ENCODE results near the gene PPM1N. TPM values are rescaled to one million over a fixed set of nuclear protein-coding genes. Genes with fewer than 3 reads are reported as not detected.

PPM1N gene, protein sequence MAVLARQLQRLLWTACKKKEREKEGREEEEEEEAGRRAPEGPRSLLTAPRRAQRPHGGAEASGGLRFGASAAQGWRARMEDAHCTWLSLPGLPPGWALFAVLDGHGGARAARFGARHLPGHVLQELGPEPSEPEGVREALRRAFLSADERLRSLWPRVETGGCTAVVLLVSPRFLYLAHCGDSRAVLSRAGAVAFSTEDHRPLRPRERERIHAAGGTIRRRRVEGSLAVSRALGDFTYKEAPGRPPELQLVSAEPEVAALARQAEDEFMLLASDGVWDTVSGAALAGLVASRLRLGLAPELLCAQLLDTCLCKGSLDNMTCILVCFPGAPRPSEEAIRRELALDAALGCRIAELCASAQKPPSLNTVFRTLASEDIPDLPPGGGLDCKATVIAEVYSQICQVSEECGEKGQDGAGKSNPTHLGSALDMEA
- 1 to 10 TPM in 5 of 8 experiments, under 1 TPM in 3; 0.64 to 4.6 (median 1.2) TPM for total RNA-seq

DNA sequence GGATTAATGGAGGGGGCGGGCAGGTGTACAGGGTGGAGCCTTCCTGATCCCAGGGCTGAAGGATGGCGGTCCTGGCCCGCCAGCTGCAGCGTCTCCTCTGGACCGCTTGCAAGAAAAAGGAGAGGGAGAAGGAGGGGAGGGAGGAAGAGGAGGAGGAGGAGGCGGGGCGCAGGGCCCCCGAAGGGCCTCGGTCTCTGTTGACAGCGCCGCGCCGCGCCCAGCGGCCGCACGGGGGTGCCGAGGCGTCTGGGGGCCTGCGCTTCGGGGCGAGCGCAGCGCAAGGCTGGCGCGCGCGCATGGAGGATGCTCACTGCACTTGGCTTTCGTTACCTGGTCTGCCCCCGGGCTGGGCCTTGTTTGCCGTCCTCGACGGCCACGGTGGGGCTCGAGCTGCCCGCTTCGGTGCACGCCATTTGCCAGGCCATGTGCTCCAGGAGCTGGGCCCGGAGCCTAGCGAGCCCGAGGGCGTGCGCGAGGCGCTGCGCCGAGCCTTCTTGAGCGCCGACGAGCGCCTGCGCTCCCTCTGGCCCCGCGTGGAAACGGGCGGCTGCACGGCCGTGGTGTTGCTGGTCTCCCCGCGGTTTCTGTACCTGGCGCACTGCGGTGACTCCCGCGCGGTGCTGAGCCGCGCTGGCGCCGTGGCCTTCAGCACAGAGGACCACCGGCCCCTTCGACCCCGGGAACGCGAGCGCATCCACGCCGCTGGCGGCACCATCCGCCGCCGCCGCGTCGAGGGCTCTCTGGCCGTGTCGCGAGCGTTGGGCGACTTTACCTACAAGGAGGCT, at the start of gene PPM1N:
TSS of gene PPM1N (plus strand) at position 33 of the 785 bp plus-strand sequence. CDS start at position 63, 30 bp downstream.
- ATAC-seq (replicated peaks in 6 of 8): peak in 6 of 8 experiments; percentile 1 to 6 (median 2)
- in situ Hi-C loops (cut with MboI; ENCODE audit: low pct_unique_long_range_greater_than_20kb in 2 of 9, low sequenced_read_pairs in 9 of 9, unreplicated experiment in 9 of 9): no loop called here
- peaks cover 0 to 8% of the 10 kb centered on the region in 2 donors for H3K4me1 ChIP-seq (replicated peaks in 1 of 2)
- H3K27ac ChIP-seq: no peak within 1 kb of the TSS
- WGBS, 10 experiments: 0 to 17% (median 8%) methylated on average over 1 to 12 of the region's 89 CpGs; no CpG with 5 or more reads in 6 of the 10 experiments
- peak within 1 kb of the TSS; percentile 52 to 82 (median 63) for H3K4me3 ChIP-seq

- no peak overlapping the region for H3K4me3 ChIP-seq
- peaks cover 6 to 25% of the 10 kb centered on the region in 2 donors for H3K4me1 ChIP-seq (replicated peaks in 1 of 2)
- no peak for ATAC-seq (replicated peaks in 6 of 8)
- WGBS, 10 experiments: 17 to 90% (median 67%) methylated on average over 1 to 7 of the region's 7 CpGs; no CpG with 5 or more reads in 1 of the 10 experiments
- in situ Hi-C loops (cut with MboI; ENCODE audit: low pct_unique_long_range_greater_than_20kb in 2 of 9, low sequenced_read_pairs in 9 of 9, unreplicated experiment in 9 of 9): no loop called here
- H3K27ac ChIP-seq: no peak overlapping the region
Measured at GRCh38 chr19:45448887-45449299, 49.4 kb upstream of the PPM1N start.

DNA sequence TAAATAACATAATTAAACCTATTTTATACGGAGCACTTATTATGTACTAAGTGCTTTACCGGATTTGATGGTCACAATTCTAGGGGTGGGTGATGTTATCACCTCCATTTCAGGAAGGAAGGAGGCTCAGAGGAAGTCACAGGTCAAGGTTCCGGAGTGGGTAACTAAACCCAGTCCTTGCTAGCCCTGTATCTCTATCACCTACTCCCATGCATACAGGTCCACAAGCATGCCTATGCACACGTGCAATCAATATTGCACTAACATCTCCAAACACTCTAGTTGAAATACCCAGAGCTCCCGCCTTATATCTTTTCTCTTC, 48.3 kb upstream of the PPM1N start:
- H3K4me1 ChIP-seq (replicated peaks in 1 of 2): peaks cover 0 to 18% of the 10 kb centered on the region in 2 donors
- peak overlapping the region in 1 of 2 donors; percentile 84 for H3K27ac ChIP-seq
- in situ Hi-C loops (cut with MboI; ENCODE audit: low pct_unique_long_range_greater_than_20kb in 2 of 9, low sequenced_read_pairs in 9 of 9, unreplicated experiment in 9 of 9): no loop called here
- peak in 2 of 8 experiments; percentile 1 to 4 for ATAC-seq (replicated peaks in 6 of 8)
- 27 to 80% (median 52%) methylated on average over 1 to 5 of the region's 5 CpGs; no CpG with 5 or more reads in 3 of the 10 experiments for WGBS, 10 experiments
- H3K4me3 ChIP-seq: peak overlapping the region; percentile 48 to 72 (median 52)

- peak overlapping the region in 1 of 2 donors; percentile 83 for H3K27ac ChIP-seq
- peaks cover 5 to 27% of the 10 kb centered on the region in 2 donors for H3K4me1 ChIP-seq (replicated peaks in 1 of 2)
- in situ Hi-C loops (cut with MboI; ENCODE audit: low pct_unique_long_range_greater_than_20kb in 2 of 9, low sequenced_read_pairs in 9 of 9, unreplicated experiment in 9 of 9): no loop called here
- 0 to 63% (median 16%) methylated on average over 1 to 5 of the region's 28 CpGs; no CpG with 5 or more reads in 7 of the 10 experiments for WGBS, 10 experiments
- H3K4me3 ChIP-seq: peak overlapping the region; percentile 48 to 72 (median 52)
- ATAC-seq (replicated peaks in 6 of 8): peak in 5 of 8 experiments; percentile 1 to 9 (median 3)
Measured at GRCh38 chr19:45451131-45451849, 47.0 kb upstream of the PPM1N start.

DNA sequence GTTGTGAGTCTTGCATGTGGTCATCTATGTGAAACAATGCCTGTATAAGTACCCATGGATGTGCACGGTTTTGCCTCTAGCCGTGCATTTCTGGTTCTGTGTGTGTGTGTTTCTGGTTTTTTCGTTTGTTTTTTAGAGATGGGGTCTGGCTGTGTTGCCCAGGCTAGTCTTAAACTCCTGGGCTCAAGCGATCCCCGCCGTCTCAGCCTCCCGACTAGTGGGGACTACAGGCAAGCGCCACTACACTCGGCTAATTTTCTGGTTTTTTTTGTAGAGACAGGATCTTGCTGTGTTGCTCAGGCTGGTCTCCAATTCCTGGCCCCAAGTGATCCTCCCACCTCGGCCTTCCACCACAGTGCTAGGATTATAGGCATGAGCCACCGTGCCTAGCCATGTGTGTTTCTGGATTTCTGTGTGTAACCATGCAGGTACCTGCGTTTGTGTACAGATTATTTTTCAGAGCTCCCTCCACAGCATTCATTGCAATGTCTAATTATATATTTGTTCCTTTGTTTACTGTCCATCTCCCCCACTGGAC, 46.3 kb upstream of the PPM1N start:
- in situ Hi-C loops (cut with MboI; ENCODE audit: low pct_unique_long_range_greater_than_20kb in 2 of 9, low sequenced_read_pairs in 9 of 9, unreplicated experiment in 9 of 9): no loop called here
- 35 to 100% (median 76%) methylated on average over 2 to 12 of the region's 12 CpGs; no CpG with 5 or more reads in 1 of the 10 experiments for WGBS, 10 experiments
- H3K4me3 ChIP-seq: no peak overlapping the region
- peaks cover 5 to 27% of the 10 kb centered on the region in 2 donors for H3K4me1 ChIP-seq (replicated peaks in 1 of 2)
- no peak overlapping the region for H3K27ac ChIP-seq
- ATAC-seq (replicated peaks in 6 of 8): no peak

DNA sequence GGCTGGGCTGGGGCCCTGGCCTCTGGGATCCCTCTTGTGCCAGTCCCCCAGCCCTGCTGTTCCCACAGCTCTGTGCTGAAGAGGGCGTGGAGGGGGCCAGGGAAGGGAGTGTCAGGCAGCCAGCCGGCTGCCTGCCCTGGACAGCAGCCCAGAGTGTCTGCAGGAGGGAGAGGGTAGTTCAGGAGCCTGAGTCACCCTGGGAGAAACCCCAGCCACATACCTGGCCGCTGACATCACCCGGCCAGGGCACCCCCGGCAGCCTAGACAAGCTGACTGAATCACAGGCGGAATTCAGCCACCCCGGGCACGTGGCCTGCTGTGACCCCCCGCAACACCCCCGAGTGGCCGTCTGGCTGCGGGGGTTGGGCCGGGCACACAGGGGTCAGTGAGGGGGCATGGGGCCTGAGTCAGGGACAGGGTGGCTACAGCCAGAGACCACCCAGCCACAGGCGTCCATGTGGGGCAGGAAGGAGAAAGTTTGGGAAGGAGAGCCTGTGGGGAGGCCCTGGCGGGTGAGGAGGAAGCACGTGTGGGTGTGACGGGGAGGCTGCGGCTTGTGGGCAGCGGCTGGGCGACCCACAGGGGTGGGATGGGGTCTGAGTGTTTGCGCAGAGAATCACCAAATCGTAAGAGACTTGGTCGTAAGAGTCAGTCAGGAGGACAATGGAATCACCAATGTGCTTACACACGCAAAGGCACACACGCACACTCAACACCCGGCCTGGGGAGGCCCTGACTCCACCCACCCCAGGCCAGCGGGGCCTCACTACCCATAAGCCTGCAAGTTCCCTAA, 42.3 kb upstream of the PPM1N start:
- WGBS, 10 experiments: 0 to 66% methylated on average over 4 to 7 of the region's 27 CpGs; no CpG with 5 or more reads in 8 of the 10 experiments
- ATAC-seq (replicated peaks in 6 of 8): peak; percentile 85 to 94 (median 86)
- H3K27ac ChIP-seq: peak overlapping the region; percentile 48

DNA sequence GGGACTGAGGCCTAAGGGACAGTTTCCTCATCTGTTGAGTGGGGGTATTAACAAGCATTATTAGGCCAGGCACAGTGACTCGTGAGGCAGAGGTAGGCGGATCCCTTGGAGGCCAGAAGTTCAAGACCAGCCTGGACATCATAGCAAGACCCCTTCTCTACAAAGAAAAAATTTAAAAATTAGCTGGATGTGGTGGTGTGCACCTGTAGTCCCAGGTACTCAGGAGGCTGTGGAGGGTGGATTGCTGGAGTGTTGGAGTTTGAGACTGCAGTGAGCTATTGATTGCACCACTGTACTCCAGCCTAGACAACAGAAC, 41.8 kb upstream of the PPM1N start:
- H3K4me1 ChIP-seq (replicated peaks in 1 of 2): peaks cover 5 to 11% of the 10 kb centered on the region in 2 donors
- H3K4me3 ChIP-seq: no peak overlapping the region
- ATAC-seq (replicated peaks in 6 of 8): no peak
- in situ Hi-C loops (cut with MboI; ENCODE audit: low pct_unique_long_range_greater_than_20kb in 2 of 9, low sequenced_read_pairs in 9 of 9, unreplicated experiment in 9 of 9): no loop called here
- no peak overlapping the region for H3K27ac ChIP-seq
- WGBS, 10 experiments: 65 to 100% (median 80%) methylated on average over 1 to 2 of the region's 2 CpGs; no CpG with 5 or more reads in 7 of the 10 experiments

More for the DNA sequence above, 42.3 kb upstream of the PPM1N start:
- Histone ChIP-seq H3K4me1 (replicated peaks in 1 of 2) (peaks cover 5 to 16% of the 10 kb centered on the region in 2 donors), H3K4me3 (no peak overlapping the region)
- in situ Hi-C loops (cut with MboI; ENCODE audit: low pct_unique_long_range_greater_than_20kb in 2 of 9, low sequenced_read_pairs in 9 of 9, unreplicated experiment in 9 of 9): no loop called here

GRCh38 chr19:45457776-45458175, 40.5 kb upstream of the PPM1N start:
- peaks cover 5 to 10% of the 10 kb centered on the region in 2 donors for H3K4me1 ChIP-seq (replicated peaks in 1 of 2)
- in situ Hi-C loops (cut with MboI; ENCODE audit: low pct_unique_long_range_greater_than_20kb in 2 of 9, low sequenced_read_pairs in 9 of 9, unreplicated experiment in 9 of 9): no loop called here
- ATAC-seq (replicated peaks in 6 of 8): no peak
- no peak overlapping the region for H3K4me3 ChIP-seq
- no peak overlapping the region for H3K27ac ChIP-seq

GRCh38 chr19:45460807-45461347, 37.4 kb upstream of the PPM1N start:
- H3K4me3 ChIP-seq: no peak overlapping the region
- H3K27ac ChIP-seq: no peak overlapping the region
- peaks cover 2 to 3% of the 10 kb centered on the region in 2 donors for H3K4me1 ChIP-seq (replicated peaks in 1 of 2)
- WGBS, 10 experiments: 20 to 80% (median 54%) methylated on average over 1 to 5 of the region's 8 CpGs; no CpG with 5 or more reads in 6 of the 10 experiments
- in situ Hi-C loops (cut with MboI; ENCODE audit: low pct_unique_long_range_greater_than_20kb in 2 of 9, low sequenced_read_pairs in 9 of 9, unreplicated experiment in 9 of 9): no loop called here
- no peak for ATAC-seq (replicated peaks in 6 of 8)

- no peak for ATAC-seq (replicated peaks in 6 of 8)
- in situ Hi-C loops (cut with MboI; ENCODE audit: low pct_unique_long_range_greater_than_20kb in 2 of 9, low sequenced_read_pairs in 9 of 9, unreplicated experiment in 9 of 9): no loop called here
- no peaks in the 10 kb centered on the region for H3K4me1 ChIP-seq (replicated peaks in 1 of 2)
- H3K4me3 ChIP-seq: no peak overlapping the region
- WGBS, 10 experiments: 36 to 80% (median 68%) methylated on average over 1 to 4 of the region's 4 CpGs; no CpG with 5 or more reads in 2 of the 10 experiments
- no peak overlapping the region for H3K27ac ChIP-seq
Measured at GRCh38 chr19:45462174-45462573, 36.1 kb upstream of the PPM1N start.

- Histone ChIP-seq H3K4me3 (no peak overlapping the region), H3K27ac (no peak overlapping the region), H3K4me1 (replicated peaks in 1 of 2) (no peaks in the 10 kb centered on the region)
- 20 to 94% (median 80%) methylated on average over 1 to 3 of the region's 4 CpGs; no CpG with 5 or more reads in 4 of the 10 experiments for WGBS, 10 experiments
- no peak for ATAC-seq (replicated peaks in 6 of 8)
- in situ Hi-C loops (cut with MboI; ENCODE audit: low pct_unique_long_range_greater_than_20kb in 2 of 9, low sequenced_read_pairs in 9 of 9, unreplicated experiment in 9 of 9): no loop called here
Measured at GRCh38 chr19:45463241-45463640, 35.0 kb upstream of the PPM1N start.

DNA sequence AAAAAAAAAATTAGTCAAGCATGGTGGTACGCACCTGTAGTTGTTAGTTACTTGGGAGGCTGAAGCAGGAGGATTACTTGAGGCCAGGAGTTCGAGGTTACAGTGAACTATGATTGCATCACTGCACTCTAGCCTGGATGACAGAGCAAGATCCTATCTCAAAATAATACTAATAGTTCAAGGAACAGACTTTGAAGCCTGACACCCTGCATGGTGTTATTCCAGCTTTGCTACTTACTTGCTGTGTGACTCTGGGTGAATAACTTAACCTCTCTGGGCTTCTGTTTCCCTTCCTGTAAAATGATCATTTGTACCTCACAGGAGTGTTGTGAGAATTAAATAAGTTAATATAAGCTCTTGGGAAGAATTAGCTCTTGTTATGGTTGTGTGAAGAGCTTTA, 34.0 kb upstream of the PPM1N start:
- WGBS, 10 experiments: 40 to 100% (median 70%) methylated on average over 1 to 2 of the region's 2 CpGs; no CpG with 5 or more reads in 3 of the 10 experiments
- Histone ChIP-seq H3K4me1 (replicated peaks in 1 of 2) (no peaks in the 10 kb centered on the region), H3K4me3 (no peak overlapping the region), H3K27ac (no peak overlapping the region)
- no peak for ATAC-seq (replicated peaks in 6 of 8)
- in situ Hi-C loops (cut with MboI; ENCODE audit: low pct_unique_long_range_greater_than_20kb in 2 of 9, low sequenced_read_pairs in 9 of 9, unreplicated experiment in 9 of 9): no loop called here
